ENCODE data around the gene PODXL2.
"Not testable (repeated sequence)": the region's sequence is repeated elsewhere in the genome, so short reads cannot be mapped to it uniquely, and the experiment has no call there.

PODXL2 gene

GRCh38 chr3:127690106-127690505 lies 61.1 kb downstream of the PODXL2 start:
- DNase-seq (ENCODE audit: low read depth) = no peak

- no peak for DNase-seq (ENCODE audit: low read depth)
Measured at GRCh38 chr3:127690823-127691452, 62.0 kb downstream of the PODXL2 start.

- DNase-seq (ENCODE audit: low read depth) = no peak
Measured at GRCh38 chr3:127691489-127691888, 62.5 kb downstream of the PODXL2 start.

GRCh38 chr3:127691974-127692373 lies 63.0 kb downstream of the PODXL2 start:
- DNase-seq (ENCODE audit: low read depth) = no peak

- DNase-seq (ENCODE audit: low read depth) = no peak
Measured at GRCh38 chr3:127692501-127693335, 63.7 kb downstream of the PODXL2 start.

- DNase-seq (ENCODE audit: low read depth) = no peak
Measured at GRCh38 chr3:127693336-127693843, 64.4 kb downstream of the PODXL2 start.

GRCh38 chr3:127694467-127695215 lies 65.7 kb downstream of the PODXL2 start:
- peak; percentile 28 for DNase-seq (ENCODE audit: low read depth)

GRCh38 chr3:127697551-127698240 lies 68.7 kb downstream of the PODXL2 start:
- no peak for DNase-seq (ENCODE audit: low read depth)

- DNase-seq (ENCODE audit: low read depth) = no peak
Measured at GRCh38 chr3:127698286-127698685, 69.3 kb downstream of the PODXL2 start.

- no peak for DNase-seq (ENCODE audit: low read depth)
Measured at GRCh38 chr3:127698691-127699415, 69.9 kb downstream of the PODXL2 start.

- no peak for DNase-seq (ENCODE audit: low read depth)
Measured at GRCh38 chr3:127699416-127700300, 70.7 kb downstream of the PODXL2 start.

GRCh38 chr3:127700406-127700805 lies 71.4 kb downstream of the PODXL2 start:
- DNase-seq (ENCODE audit: low read depth) = no peak

GRCh38 chr3:127701280-127701911 lies 72.4 kb downstream of the PODXL2 start:
- DNase-seq (ENCODE audit: low read depth) = no peak

- DNase-seq (ENCODE audit: low read depth) = no peak
Measured at GRCh38 chr3:127702151-127702578, 73.2 kb downstream of the PODXL2 start.

GRCh38 chr3:127704840-127705239 lies 75.9 kb downstream of the PODXL2 start:
- DNase-seq (ENCODE audit: low read depth) = not testable (repeated sequence)

GRCh38 chr3:127706312-127706711 lies 77.3 kb downstream of the PODXL2 start:
- no peak for DNase-seq (ENCODE audit: low read depth)

- no peak for DNase-seq (ENCODE audit: low read depth)
Measured at GRCh38 chr3:127706785-127707351, 77.9 kb downstream of the PODXL2 start.

- DNase-seq (ENCODE audit: low read depth) = no peak
Measured at GRCh38 chr3:127707851-127708411, 78.9 kb downstream of the PODXL2 start.

- no peak for DNase-seq (ENCODE audit: low read depth)
Measured at GRCh38 chr3:127708837-127709236, 79.9 kb downstream of the PODXL2 start.

Data from stimulated activated CD4-positive, alpha-beta T cell treated with anti-CD3 and anti-CD28 coated beads, Interleukin-2, amount 100 ng/mL, for 4 hours (primary cell).